K562 (cell line): ENCODE results near the gene SLC5A6.

ENCODE experiments used
- AFF4 ChIP-seq: sonication (generic); formaldehyde crosslinking; IDR thresholded peaks from 2 replicates; pipeline ENCODE4 v1.8.0; 2023; ENCODE audit warnings: mild to moderate bottlenecking, missing genetic modification reagents
- BMI1 ChIP-seq: fragments of 150-350 bp; IDR thresholded peaks from 2 replicates; pipeline ENCODE4 v1.6.1; 2014; ENCODE audit warnings: low read length
- CCNT2 ChIP-seq: IDR thresholded peaks from 2 replicates; pipeline ENCODE4 v1.6.1; 2011; ENCODE audit warnings: borderline replicate concordance, low read depth, mild to moderate bottlenecking, moderate library complexity, mixed read lengths, low read length; ENCODE audit not compliant: insufficient read length; ENCODE audit errors: extremely low read depth
- REST ChIP-seq, 2 experiments: fragments of 450-650 bp; formaldehyde crosslinking in 1 of 2; IDR thresholded peaks; 2 replicates each; pipeline versions ENCODE4 v1.4.0 to v1.6.1; 2014 to 2020; ENCODE audit warnings: mild to moderate bottlenecking in 2 of 2, borderline replicate concordance in 1 of 2, low read depth in 1 of 2
- SIN3A ChIP-seq, 2 experiments: fragments of 150-350 bp in 1 of 2; IDR thresholded peaks; 2 replicates each; pipeline ENCODE4 v1.6.1; 2011 to 2016; ENCODE audit warnings: borderline replicate concordance in 2 of 2, low read depth in 2 of 2, low read length in 2 of 2, mild to moderate bottlenecking in 2 of 2, moderate library complexity in 2 of 2; ENCODE audit not compliant: control insufficient read depth in 1 of 2

GRCh38 chr2:27179344-27180000, 32.6 kb downstream of the SLC5A6 start:
- TF ChIP-seq CCNT2, result no peak
- no peak for TF ChIP-seq BMI1
- TF ChIP-seq AFF4 (CRISPR knock-in tag), result no peak
- no peak for TF ChIP-seq SIN3A (IDR thresholded peaks at IDR 0.05; ENCODE audit: borderline replicate concordance in 2 of 2, control insufficient read depth in 1 of 2, low read depth in 2 of 2, low read length in 2 of 2)
- no peak for TF ChIP-seq REST (IDR thresholded peaks at IDR 0.05; ENCODE audit: borderline replicate concordance)
- no peak for TF ChIP-seq REST (CRISPR knock-in tag; IDR thresholded peaks at IDR 0.05; ENCODE audit: low read depth)
